MM.1S (cell line): ENCODE results near the gene FGGY.

ENCODE experiments used
- CTCF ChIP-seq: fragments of 300-600 bp; sonication (generic); IDR thresholded peaks from 2 replicates; pipeline ENCODE4 v1.5.1; 2016; ENCODE audit warnings: antibody characterized with exemption, low read length, mixed read lengths
- EZH2 ChIP-seq: fragments of 300-600 bp; sonication (generic); optimal IDR thresholded peaks from 2 replicates; pipeline ENCODE3; 2017; ENCODE audit warnings: low read depth, mild to moderate bottlenecking, antibody characterized with exemption, low read length, mixed read lengths
- EZH2phosphoT487 ChIP-seq: fragments of 300-600 bp; sonication (generic); IDR thresholded peaks from 2 replicates; pipeline ENCODE4 v1.6.1; 2018; ENCODE audit warnings: antibody characterized with exemption, low read length

GRCh38 chr1:59514061-59514909, 217.4 kb downstream of the FGGY start:
- TF ChIP-seq CTCF (no peak), EZH2phosphoT487 (no peak), EZH2 (no peak)
